H1 (cell line): ENCODE results near the gene TMEM116. TPM values are rescaled to one million over a fixed set of nuclear protein-coding genes. Genes with fewer than 3 reads are reported as not detected.

Source experiments
- CTCF ChIA-PET: fragments of 300-600 bp; sonication (Branson Sonifier 250); formaldehyde crosslinking; loops from one replicate; lab custom pipeline; 2021; ENCODE audit not compliant: partially characterized antibody; lab: Charles Lee
- POLR2A ChIA-PET: fragments of 300-600 bp; sonication (Branson Sonifier 250); formaldehyde crosslinking; loops from one replicate; lab custom pipeline; 2021; ENCODE audit warnings: inconsistent platforms; ENCODE audit not compliant: partially characterized antibody; lab: Charles Lee
- DNase-seq, 2 experiments: peaks; one replicate each; pipeline versions ENCODE4 v3.0.0 to v3.0.0-alpha.2; 2010 to 2022; ENCODE audit warnings: low spot score in 2 of 2, low read depth in 1 of 2, mixed read lengths in 1 of 2
- FAIRE-seq: peaks from 2 replicates; lab custom pipeline; 2011; peaks lifted over from hg19 to GRCh38; lab: Jason Lieb, UNC
- H2AFZ ChIP-seq: 2 replicates; pipeline ENCODE4 v1.8.1; 2012; ENCODE audit warnings: low read length, inconsistent platforms
- H2AK5ac ChIP-seq: 2 replicates; pipeline ENCODE4 v1.6.1; 2013; ENCODE audit warnings: low read depth, low read length
- H2BK120ac ChIP-seq: replicated peaks from 2 replicates; pipeline ENCODE3; 2013; ENCODE audit warnings: low read depth, low read length, inconsistent platforms
- H2BK12ac ChIP-seq: 2 replicates; pipeline ENCODE4 v1.6.1; 2013; ENCODE audit warnings: low read depth, low read length
- H2BK15ac ChIP-seq: 2 replicates; pipeline ENCODE4 v1.6.1; 2013; ENCODE audit warnings: low read length
- H2BK20ac ChIP-seq: 2 replicates; pipeline ENCODE4 v1.6.1; 2013; ENCODE audit warnings: low read length
- H2BK5ac ChIP-seq: 2 replicates; pipeline ENCODE4 v1.6.1; 2013; ENCODE audit warnings: low read depth, low read length
- H3K14ac ChIP-seq: 2 replicates; pipeline ENCODE4 v1.6.1; 2013; ENCODE audit warnings: inconsistent platforms; ENCODE audit not compliant: insufficient read length
- H3K18ac ChIP-seq: 2 replicates; pipeline ENCODE4 v1.6.1; 2013; ENCODE audit warnings: low read length; ENCODE audit errors: extremely low read depth
- H3K23ac ChIP-seq: 2 replicates; pipeline ENCODE4 v1.6.1; 2013; ENCODE audit warnings: inconsistent platforms; ENCODE audit not compliant: insufficient read length
- H3K23me2 ChIP-seq: 2 replicates; pipeline ENCODE4 v1.6.1; 2013; ENCODE audit warnings: low read depth, low read length
- H3K27ac ChIP-seq: 2 replicates; pipeline ENCODE4 v1.6.1; 2011; ENCODE audit warnings: low read depth, low read length, inconsistent platforms
- H3K27me3 ChIP-seq, 4 experiments: replicated peaks in 1 of 4; 1 replicate in 1 of 4; 2 replicates in 3 of 4; pipeline versions ENCODE4 v1.6.1 to v1.8.1; 2011 to 2013; ENCODE audit warnings: low read length in 3 of 4, mild to moderate bottlenecking in 3 of 4, inconsistent platforms in 2 of 4, mixed read lengths in 2 of 4, moderate library complexity in 1 of 4; ENCODE audit not compliant: control insufficient read depth in 3 of 4, insufficient read depth in 3 of 4; ENCODE audit errors: extremely low read depth in 1 of 4
- H3K36me3 ChIP-seq, 4 experiments: 2 replicates each; pipeline versions ENCODE4 v1.6.1 to v1.8.1; 2011 to 2013; ENCODE audit warnings: mild to moderate bottlenecking in 4 of 4, low read length in 3 of 4, moderate library complexity in 2 of 4, control low read depth in 1 of 4, inconsistent platforms in 1 of 4; ENCODE audit not compliant: insufficient read depth in 4 of 4, control insufficient read depth in 2 of 4
- H3K4ac ChIP-seq: replicated peaks from 2 replicates; pipeline ENCODE3; 2013; ENCODE audit warnings: low read length, low read depth, mixed read lengths, inconsistent platforms; ENCODE audit not compliant: insufficient read length
- H3K4me1 ChIP-seq, 4 experiments: replicated peaks in 1 of 4; 1 replicate in 1 of 4; 2 replicates in 3 of 4; pipeline versions ENCODE4 v1.6.1 to v1.8.1; 2011 to 2013; ENCODE audit warnings: low read length in 3 of 4, inconsistent platforms in 2 of 4, mixed read lengths in 1 of 4; ENCODE audit not compliant: insufficient read depth in 4 of 4, control insufficient read depth in 3 of 4
- H3K4me2 ChIP-seq, 2 experiments: 2 replicates each; pipeline versions ENCODE4 v1.6.1 to v1.8.1; 2011 to 2013; ENCODE audit warnings: low read depth in 2 of 2, low read length in 2 of 2, control low read depth in 1 of 2, inconsistent platforms in 1 of 2, mild to moderate bottlenecking in 1 of 2; ENCODE audit not compliant: insufficient read depth in 1 of 2
- H3K4me3 ChIP-seq, 4 experiments: fragments of 200-600, 300-600 bp in 1 of 4; sonication (generic), shearing (Covaris generic), sonication (Bioruptor Twin) in 1 of 4; 2 replicates each; pipeline versions ENCODE4 v1.5.1 to v1.8.1; 2011 to 2016; ENCODE audit warnings: low read length in 4 of 4, low read depth in 3 of 4, control low read depth in 2 of 4, inconsistent platforms in 2 of 4, mild to moderate bottlenecking in 2 of 4, mixed read lengths in 1 of 4, moderate library complexity in 1 of 4; ENCODE audit not compliant: insufficient read depth in 2 of 4; ENCODE audit errors: extremely low read depth in 1 of 4
- H3K56ac ChIP-seq: replicated peaks from 2 replicates; pipeline ENCODE3; 2013; ENCODE audit warnings: low read depth, mild to moderate bottlenecking, mixed read lengths, low read length, inconsistent platforms; ENCODE audit not compliant: insufficient read length
- H3K79me1 ChIP-seq: 2 replicates; pipeline ENCODE4 v1.6.1; 2013; ENCODE audit warnings: low read depth, low read length, control low read depth
- H3K79me2 ChIP-seq, 2 experiments: 2 replicates each; pipeline versions ENCODE4 v1.6.1 to v1.8.1; 2012 to 2013; ENCODE audit warnings: low read length in 2 of 2, mild to moderate bottlenecking in 2 of 2, inconsistent platforms in 1 of 2; ENCODE audit not compliant: insufficient read depth in 2 of 2, control insufficient read depth in 1 of 2
- H3K9ac ChIP-seq, 4 experiments: replicated peaks in 1 of 4; 1 replicate in 1 of 4; 2 replicates in 3 of 4; pipeline versions ENCODE4 v1.6.1 to v1.8.1; 2011 to 2013; ENCODE audit warnings: low read depth in 3 of 4, low read length in 3 of 4, control low read depth in 2 of 4, mild to moderate bottlenecking in 2 of 4, moderate library complexity in 2 of 4, inconsistent platforms in 1 of 4; ENCODE audit errors: extremely low read depth in 1 of 4
- H3K9me3 ChIP-seq, 2 experiments: 2 replicates each; pipeline versions ENCODE4 v1.6.1 to v1.8.1; 2012 to 2013; ENCODE audit warnings: mild to moderate bottlenecking in 2 of 2, moderate library complexity in 2 of 2, control low read depth in 1 of 2, inconsistent platforms in 1 of 2, low read depth in 1 of 2, low read length in 1 of 2, mixed read lengths in 1 of 2; ENCODE audit not compliant: insufficient read depth in 2 of 2
- H4K20me1 ChIP-seq, 2 experiments: replicated peaks in 1 of 2; 2 replicates each; pipeline versions ENCODE3 to v1.8.1; 2011 to 2013; ENCODE audit warnings: inconsistent platforms in 2 of 2, low read length in 2 of 2, mild to moderate bottlenecking in 1 of 2; ENCODE audit not compliant: insufficient read depth in 2 of 2, control insufficient read depth in 1 of 2
- H4K5ac ChIP-seq: 2 replicates; pipeline ENCODE4 v1.6.1; 2013; ENCODE audit warnings: low read length, low read depth, mixed read lengths, inconsistent platforms; ENCODE audit not compliant: insufficient read length
- H4K8ac ChIP-seq: 2 replicates; pipeline ENCODE4 v1.8.0; 2013; ENCODE audit warnings: mild to moderate bottlenecking, moderate library complexity, low read length, inconsistent platforms; ENCODE audit not compliant: insufficient read depth; ENCODE audit errors: extremely low read depth
- H4K91ac ChIP-seq: replicated peaks from 2 replicates; pipeline ENCODE3; 2013; ENCODE audit warnings: low read length, mixed read lengths, inconsistent platforms; ENCODE audit not compliant: insufficient read length
- WGBS, 2 experiments: shearing (Covaris generic) in 1 of 2; methylation state at CpG; one replicate each; pipeline versions ENCODE4 v1.1.6 to v1.1.7; 2013 to 2015; ENCODE audit warnings: low lambda C conversion rate in 2 of 2, mixed read lengths in 2 of 2, inconsistent platforms in 1 of 2, low coverage in 1 of 2, missing lambda C conversion rate in 1 of 2; ENCODE audit not compliant: insufficient replicate concordance in 2 of 2, insufficient coverage in 1 of 2, insufficient read length in 1 of 2; ENCODE audit errors: extremely low coverage in 1 of 2, missing lambda C conversion rate in 1 of 2; 5-methylcytosine and 5-hydroxymethylcytosine counted together
- polyA plus RNA-seq, 7 experiments: library from polyadenylated mRNA; depleted of rRNA in 3 of 7; stranded (reverse) in 5 of 7; unstranded in 2 of 7; fragments of >200 nt in 5 of 7; fragments of 200-250 nt in 2 of 7; gene quantifications; 1 replicate in 5 of 7; 2 replicates in 1 of 7; 4 replicates in 1 of 7; pipeline versions ENCODE4 v1.2.1 to v1.2.3, GENCODE V29; 2011 to 2013; ENCODE audit warnings: missing spikeins in 2 of 7, mixed read lengths in 2 of 7
- total RNA-seq: library from RNA; stranded (reverse); fragmentation: NEBNext Ultra II Directional; extraction: Animal tissue kit (Norgen Biotek cat#: 25700); gene quantifications from 2 replicates; pipeline ENCODE4 v1.2.1, GENCODE V29; 2021

TMEM116 gene
- total and polyA plus RNA-seq, 2 of the 8 experiments (the other 6 are each of a cell fraction or from before 2014, with no cell fraction given), result 8.1 to 25.2 TPM

- Histone ChIP-seq H2BK20ac (no peak overlapping the region), H4K8ac (no peak overlapping the region), H2BK120ac (no peak overlapping the region), H3K79me1 (no peaks in the 10 kb centered on the region), H3K79me2 (no peaks in the 10 kb centered on the region), H3K18ac (no peak overlapping the region), H4K5ac (no peak overlapping the region), H2BK15ac (no peak overlapping the region), H4K20me1 (no peaks in the 10 kb centered on the region), H3K27me3 (no peaks in the 10 kb centered on the region), H3K56ac (no peak overlapping the region), H3K4ac (no peak overlapping the region), H3K14ac (no peak overlapping the region), H2AFZ (no peak overlapping the region), H3K4me1 (no peaks in the 10 kb centered on the region), H3K9me3 (no peaks in the 10 kb centered on the region), H2AK5ac (no peak overlapping the region), H3K27ac (no peak overlapping the region), H3K36me3 (no peaks in the 10 kb centered on the region), H4K91ac (no peak overlapping the region), H3K4me2 (no peak overlapping the region), H3K23me2 (no peaks in the 10 kb centered on the region), H3K9ac (no peak overlapping the region), H2BK5ac (no peak overlapping the region), H2BK12ac (no peak overlapping the region), H3K23ac (no peak overlapping the region), H3K4me3 (no peak overlapping the region)
- FAIRE-seq (no peak), DNase-seq (no peak)
- 90% methylated on average over 2 of the region's 2 CpGs; no CpG with 5 or more reads in 1 of the 2 experiments for WGBS, 2 experiments
- POLR2A ChIA-PET, result interaction anchor here (0.7 to 2.2 kb wide), 2 partner anchors 42 to 190 kb away, joined by 4 to 5 read pairs; no protein-coding TSS in a partner anchor
- CTCF ChIA-PET, result interaction anchor here (1.2 to 1.5 kb wide), 2 partner anchors 11 to 38 kb away, joined by 3 to 4 read pairs; no protein-coding TSS in a partner anchor
These were observed 31.0 kb downstream of the TMEM116 start for GRCh38 chr12:111981987-111982386.
